HepG2 (cell line): ENCODE measurements around the gene DGAT2. TPM values are rescaled to one million over a fixed set of nuclear protein-coding genes. Genes with fewer than 3 reads are reported as not detected.

ENCODE experiments used
- ATAC-seq: fragments of 200-7000 bp; cut with Tn5 transposase; 3 replicates; pipeline ENCODE4 v1.9.1; 2020; ENCODE audit warnings: mild to moderate bottlenecking, moderate library complexity
- BruUV-seq: library from RNA; stranded (reverse); fragments of 400-500 nt; replicated peaks from 2 replicates; lab custom pipeline; 2021; lab: Mats Ljungman, UMichigan
- CTCF ChIA-PET: fragments of 300-600 bp; formaldehyde crosslinking; extraction: SDS; loops from one replicate; lab custom pipeline; 2021; ENCODE audit warnings: low total read pairs, inconsistent platforms, low intra/inter-chr PET ratio; lab: Yijun Ruan, JAX
- POLR2A ChIA-PET: fragments of 350-600 bp; sonication (Branson Sonifier 250); formaldehyde crosslinking; loops from one replicate; lab custom pipeline; 2020; ENCODE audit warnings: antibody characterized with exemption, inconsistent platforms; lab: Yijun Ruan, JAX
- DNase-seq: peaks from one replicate; pipeline ENCODE4 v3.0.0-alpha.2; 2015; ENCODE audit warnings: low spot score
- FAIRE-seq: peaks from 3 replicates; lab custom pipeline; 2011; peaks lifted over from hg19 to GRCh38; lab: Jason Lieb, UNC
- H2AFZ ChIP-seq: one replicate; pipeline ENCODE4 v1.6.1; 2011; ENCODE audit warnings: low read length, inconsistent platforms
- H3K27ac ChIP-seq: fragments of 300-600 bp; 3 replicates; pipeline ENCODE4 v1.8.0; 2011; ENCODE audit warnings: mixed run types, mild to moderate bottlenecking, mixed read lengths, low read length, inconsistent platforms; ENCODE audit not compliant: insufficient read depth; ENCODE audit errors: extremely low read length
- H3K27me3 ChIP-seq, 2 experiments: fragments of 200-600 bp in 1 of 2; 2 replicates in 1 of 2; 3 replicates in 1 of 2; pipeline versions ENCODE4 v1.6.0 to v1.8.0; 2011; ENCODE audit warnings: low read length in 2 of 2, mild to moderate bottlenecking in 2 of 2, moderate library complexity in 2 of 2, inconsistent platforms in 1 of 2; ENCODE audit not compliant: insufficient read depth in 2 of 2, control insufficient read depth in 1 of 2
- H3K36me3 ChIP-seq, 2 experiments: fragments of 200-600 bp in 1 of 2; replicated peaks in 1 of 2; 2 replicates in 1 of 2; 3 replicates in 1 of 2; pipeline versions ENCODE4 v1.5.1 to v1.8.0; 2011; ENCODE audit warnings: low read length in 2 of 2, inconsistent platforms in 1 of 2; ENCODE audit not compliant: insufficient read depth in 2 of 2, control insufficient read depth in 1 of 2
- H3K4me1 ChIP-seq: 2 replicates; pipeline ENCODE4 v1.5.1; 2012; ENCODE audit warnings: low read length, inconsistent platforms; ENCODE audit not compliant: insufficient read depth
- H3K4me2 ChIP-seq: 2 replicates; pipeline ENCODE4 v1.6.0; 2011; ENCODE audit warnings: low read depth, low read length, inconsistent platforms
- H3K4me3 ChIP-seq, 3 experiments: fragments of 200-600 bp in 1 of 3; sonication (generic), shearing (Covaris generic) in 1 of 3; replicated peaks in 1 of 3; 2 replicates each; pipeline ENCODE4 v1.5.1; 2011 to 2016; ENCODE audit warnings: low read length in 3 of 3, inconsistent platforms in 2 of 3, low read depth in 2 of 3, mild to moderate bottlenecking in 2 of 3, control low read depth in 1 of 3, mixed read lengths in 1 of 3; ENCODE audit not compliant: insufficient read depth in 1 of 3
- H3K79me2 ChIP-seq: one replicate; pipeline ENCODE4 v1.6.1; 2011; ENCODE audit warnings: low read length, inconsistent platforms; ENCODE audit not compliant: insufficient read depth
- H3K9ac ChIP-seq: 2 replicates; pipeline ENCODE4 v1.6.0; 2011; ENCODE audit warnings: mild to moderate bottlenecking, low read depth, low read length, inconsistent platforms; ENCODE audit not compliant: insufficient read depth
- H3K9me3 ChIP-seq: 2 replicates; pipeline ENCODE4 v1.5.1; 2012; ENCODE audit warnings: mild to moderate bottlenecking, low read length
- H4K20me1 ChIP-seq: 2 replicates; pipeline ENCODE4 v1.6.0; 2011; ENCODE audit warnings: inconsistent platforms, mild to moderate bottlenecking, low read length, moderate library complexity; ENCODE audit not compliant: insufficient read depth
- GTF3A ChIP-seq: sonication (generic); formaldehyde crosslinking; conservative IDR thresholded peaks from 2 replicates; pipeline ENCODE4 v1.4.0; 2020; ENCODE audit warnings: mild to moderate bottlenecking, missing genetic modification reagents
- HNF4G ChIP-seq, 2 experiments: sonication (generic) in 1 of 2; formaldehyde crosslinking in 1 of 2; IDR thresholded peaks; 2 replicates each; pipeline versions ENCODE4 v1.4.0 to v1.6.1; 2011 to 2020; ENCODE audit warnings: borderline replicate concordance in 2 of 2, low read depth in 2 of 2, mild to moderate bottlenecking in 2 of 2, low read length in 1 of 2, missing genetic modification reagents in 1 of 2, moderate library complexity in 1 of 2
- HOXD1 ChIP-seq: sonication (generic); formaldehyde crosslinking; IDR thresholded peaks from 2 replicates; pipeline ENCODE4 v1.5.0; 2020; ENCODE audit warnings: missing genetic modification reagents
- KAT2B ChIP-seq: fragments of 150-350 bp; IDR thresholded peaks from 2 replicates; pipeline ENCODE4 v1.6.1; 2014; ENCODE audit warnings: low read depth, low read length, borderline replicate concordance
- MEIS2 ChIP-seq: sonication (generic); formaldehyde crosslinking; IDR thresholded peaks from 2 replicates; pipeline ENCODE4 v1.9.0; 2021; ENCODE audit warnings: mild to moderate bottlenecking, missing genetic modification reagents
- MXD4 ChIP-seq: IDR thresholded peaks from 2 replicates; pipeline ENCODE4 v1.6.1; 2016; ENCODE audit warnings: mild to moderate bottlenecking, missing biosample characterization, missing genetic modification reagents
- NRL ChIP-seq: sonication (generic); formaldehyde crosslinking; IDR thresholded peaks from 2 replicates; pipeline ENCODE4 v1.5.0; 2020; ENCODE audit warnings: missing genetic modification reagents, mild to moderate bottlenecking, moderate library complexity, borderline replicate concordance
- RARA ChIP-seq: IDR thresholded peaks from 2 replicates; pipeline ENCODE4 v1.6.1; 2016; ENCODE audit warnings: missing genetic modification reagents, missing compliant biosample characterization
- REL ChIP-seq: sonication (generic); formaldehyde crosslinking; conservative IDR thresholded peaks from 2 replicates; pipeline ENCODE4 v1.8.0; 2022; ENCODE audit warnings: mild to moderate bottlenecking, missing genetic modification reagents, moderate library complexity
- RXRB ChIP-seq: IDR thresholded peaks from 2 replicates; pipeline ENCODE4 v1.6.1; 2016; ENCODE audit warnings: borderline replicate concordance, missing genetic modification reagents, missing compliant biosample characterization
- TEAD3 ChIP-seq: optimal IDR thresholded peaks from 2 replicates; pipeline ENCODE3; 2016; ENCODE audit warnings: borderline replicate concordance
- ZNF441 ChIP-seq: sonication (generic); formaldehyde crosslinking; IDR thresholded peaks from 2 replicates; pipeline ENCODE4 v1.7.0; 2021; ENCODE audit warnings: missing genetic modification reagents, borderline replicate concordance
- ZNF644 ChIP-seq: IDR thresholded peaks from 2 replicates; pipeline ENCODE4 v1.6.1; 2016; ENCODE audit warnings: low read depth
- ZNF746 ChIP-seq: sonication (generic); formaldehyde crosslinking; IDR thresholded peaks from 2 replicates; pipeline ENCODE4 v1.8.0; 2022; ENCODE audit warnings: mild to moderate bottlenecking, missing genetic modification reagents
- WGBS: methylation state at CpG from one replicate; pipeline ENCODE4 v1.1.6; 2017; ENCODE audit warnings: low lambda C conversion rate; 5-methylcytosine and 5-hydroxymethylcytosine counted together
- in situ Hi-C: cut with HindIII; loops from 2 replicates; pipeline ENCODE4 v1.10.0; 2017; ENCODE audit warnings: low pct_unique_long_range_greater_than_20kb; ENCODE audit not compliant: extremely low pct_ligation_motif_present
- intact Hi-C: fragments of 100-400 bp; cut with micrococcal nuclease; formaldehyde crosslinking; loops from one replicate; pipeline ENCODE4 v1.10.0; 2022; ENCODE audit not compliant: unreplicated experiment
- polyA plus RNA-seq, 8 experiments: library from polyadenylated mRNA; depleted of rRNA in 3 of 8; stranded (reverse) in 7 of 8; unstranded in 1 of 8; fragments of >200 nt; fragmentation: Illumina TruSeq in 4 of 8; extraction: Trizol in 4 of 8; gene quantifications; 2 replicates each; pipeline versions ENCODE4 v1.2.1 to v1.2.3, GENCODE V29; 2011 to 2016; ENCODE audit warnings: low read depth in 4 of 8, missing spikeins in 1 of 8, mixed read lengths in 1 of 8; ENCODE audit not compliant: insufficient read depth in 1 of 8
- total RNA-seq, 5 experiments: library from RNA; depleted of rRNA; stranded (reverse); fragments of >200 nt; fragmentation: Illumina TruSeq; extraction: Trizol; gene quantifications; 2 replicates each; pipeline ENCODE4 v1.2.3, GENCODE V29; 2016; ENCODE audit warnings: low read depth in 1 of 5
- TF ChIP-seq, protein P1 (sequence below): sonication (generic); formaldehyde crosslinking; IDR thresholded peaks from 2 replicates; pipeline ENCODE4 v1.5.0; 2020; ENCODE audit warnings: missing genetic modification reagents
- TF ChIP-seq, protein P2 (sequence below): sonication (generic); formaldehyde crosslinking; IDR thresholded peaks from 2 replicates; pipeline ENCODE4 v1.4.0; 2020; ENCODE audit warnings: missing genetic modification reagents
- TF ChIP-seq, protein P3 (sequence below): sonication (generic); formaldehyde crosslinking; IDR thresholded peaks from 2 replicates; pipeline ENCODE4 v1.4.0; 2020; ENCODE audit warnings: mild to moderate bottlenecking, missing genetic modification reagents
- TF ChIP-seq, protein P4 (sequence below): sonication (generic); formaldehyde crosslinking; IDR thresholded peaks from 2 replicates; pipeline ENCODE4 v1.5.0; 2020; ENCODE audit warnings: mild to moderate bottlenecking, missing genetic modification reagents, moderate library complexity

Gene DGAT2
- total and polyA plus RNA-seq, 2 of the 13 experiments (the other 11 are each of a cell fraction or from before 2014, with no cell fraction given), result 39.0 to 65.6 TPM

DNA sequence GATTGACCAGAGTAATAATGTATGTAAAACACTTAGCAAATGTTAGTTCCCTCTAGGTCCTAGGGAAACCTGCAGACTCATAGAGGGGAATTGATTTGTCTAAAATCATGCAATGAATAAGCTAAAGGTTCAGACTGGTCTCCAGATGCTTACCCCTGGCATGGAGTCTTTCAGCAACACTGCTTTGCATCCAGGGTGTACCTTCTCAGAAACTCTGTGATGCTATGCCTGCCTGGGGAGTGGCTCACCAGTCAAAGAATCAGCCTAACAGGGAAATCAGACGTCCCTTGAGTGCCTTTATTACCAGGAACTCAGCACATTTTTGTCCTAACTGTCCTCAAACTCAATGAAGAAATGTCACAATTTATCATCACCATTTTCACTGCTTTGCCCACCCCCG, 40.5 kb downstream of the DGAT2 start:
- H3K9me3 ChIP-seq, result no peaks in the 10 kb centered on the region
- DNase-seq (no peak), ATAC-seq (no peak), FAIRE-seq (no peak)
- no peak overlapping the region for H3K9ac ChIP-seq
- no peaks in the 10 kb centered on the region for H4K20me1 ChIP-seq
- no peak overlapping the region for H3K27ac ChIP-seq
- no peaks in the 10 kb centered on the region for H3K79me2 ChIP-seq
- H3K4me2 ChIP-seq, result no peak overlapping the region
- ChIA-PET POLR2A (no interaction called here), CTCF (no interaction called here)
- no peak for TF ChIP-seq GTF3A (CRISPR knock-in tag)
- TF ChIP-seq RXRB (CRISPR knock-in tag), result no peak
- no peak for TF ChIP-seq TEAD3
- no peak for TF ChIP-seq KAT2B
- no peak for TF ChIP-seq RARA (CRISPR knock-in tag)
- no peak for TF ChIP-seq ZNF746 (CRISPR knock-in tag)
- no peak for TF ChIP-seq HNF4G (IDR thresholded peaks at IDR 0.05; ENCODE audit: borderline replicate concordance, low read depth, low read length)
- TF ChIP-seq HNF4G (CRISPR knock-in tag; IDR thresholded peaks at IDR 0.05; ENCODE audit: borderline replicate concordance, low read depth), result no peak
- TF ChIP-seq ZNF441 (CRISPR knock-in tag), result no peak
- TF ChIP-seq, protein P1, sequence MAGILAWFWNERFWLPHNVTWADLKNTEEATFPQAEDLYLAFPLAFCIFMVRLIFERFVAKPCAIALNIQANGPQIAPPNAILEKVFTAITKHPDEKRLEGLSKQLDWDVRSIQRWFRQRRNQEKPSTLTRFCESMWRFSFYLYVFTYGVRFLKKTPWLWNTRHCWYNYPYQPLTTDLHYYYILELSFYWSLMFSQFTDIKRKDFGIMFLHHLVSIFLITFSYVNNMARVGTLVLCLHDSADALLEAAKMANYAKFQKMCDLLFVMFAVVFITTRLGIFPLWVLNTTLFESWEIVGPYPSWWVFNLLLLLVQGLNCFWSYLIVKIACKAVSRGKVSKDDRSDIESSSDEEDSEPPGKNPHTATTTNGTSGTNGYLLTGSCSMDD (CRISPR knock-in tag), result no peak
- no peak for TF ChIP-seq HOXD1 (CRISPR knock-in tag)
- TF ChIP-seq REL, result no peak
- TF ChIP-seq, protein P2, sequence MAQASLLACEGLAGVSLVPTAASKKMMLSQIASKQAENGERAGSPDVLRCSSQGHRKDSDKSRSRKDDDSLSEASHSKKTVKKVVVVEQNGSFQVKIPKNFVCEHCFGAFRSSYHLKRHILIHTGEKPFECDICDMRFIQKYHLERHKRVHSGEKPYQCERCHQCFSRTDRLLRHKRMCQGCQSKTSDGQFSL (CRISPR knock-in tag), result no peak
- TF ChIP-seq, protein P3, sequence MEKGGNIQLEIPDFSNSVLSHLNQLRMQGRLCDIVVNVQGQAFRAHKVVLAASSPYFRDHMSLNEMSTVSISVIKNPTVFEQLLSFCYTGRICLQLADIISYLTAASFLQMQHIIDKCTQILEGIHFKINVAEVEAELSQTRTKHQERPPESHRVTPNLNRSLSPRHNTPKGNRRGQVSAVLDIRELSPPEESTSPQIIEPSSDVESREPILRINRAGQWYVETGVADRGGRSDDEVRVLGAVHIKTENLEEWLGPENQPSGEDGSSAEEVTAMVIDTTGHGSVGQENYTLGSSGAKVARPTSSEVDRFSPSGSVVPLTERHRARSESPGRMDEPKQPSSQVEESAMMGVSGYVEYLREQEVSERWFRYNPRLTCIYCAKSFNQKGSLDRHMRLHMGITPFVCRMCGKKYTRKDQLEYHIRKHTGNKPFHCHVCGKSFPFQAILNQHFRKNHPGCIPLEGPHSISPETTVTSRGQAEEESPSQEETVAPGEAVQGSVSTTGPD (CRISPR knock-in tag), result no peak
- TF ChIP-seq MXD4 (CRISPR knock-in tag), result no peak
- no peak for TF ChIP-seq MEIS2 (CRISPR knock-in tag)
- no peak for TF ChIP-seq NRL (CRISPR knock-in tag)
- no peak for TF ChIP-seq ZNF644
- TF ChIP-seq, protein P4, sequence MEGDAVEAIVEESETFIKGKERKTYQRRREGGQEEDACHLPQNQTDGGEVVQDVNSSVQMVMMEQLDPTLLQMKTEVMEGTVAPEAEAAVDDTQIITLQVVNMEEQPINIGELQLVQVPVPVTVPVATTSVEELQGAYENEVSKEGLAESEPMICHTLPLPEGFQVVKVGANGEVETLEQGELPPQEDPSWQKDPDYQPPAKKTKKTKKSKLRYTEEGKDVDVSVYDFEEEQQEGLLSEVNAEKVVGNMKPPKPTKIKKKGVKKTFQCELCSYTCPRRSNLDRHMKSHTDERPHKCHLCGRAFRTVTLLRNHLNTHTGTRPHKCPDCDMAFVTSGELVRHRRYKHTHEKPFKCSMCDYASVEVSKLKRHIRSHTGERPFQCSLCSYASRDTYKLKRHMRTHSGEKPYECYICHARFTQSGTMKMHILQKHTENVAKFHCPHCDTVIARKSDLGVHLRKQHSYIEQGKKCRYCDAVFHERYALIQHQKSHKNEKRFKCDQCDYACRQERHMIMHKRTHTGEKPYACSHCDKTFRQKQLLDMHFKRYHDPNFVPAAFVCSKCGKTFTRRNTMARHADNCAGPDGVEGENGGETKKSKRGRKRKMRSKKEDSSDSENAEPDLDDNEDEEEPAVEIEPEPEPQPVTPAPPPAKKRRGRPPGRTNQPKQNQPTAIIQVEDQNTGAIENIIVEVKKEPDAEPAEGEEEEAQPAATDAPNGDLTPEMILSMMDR (CRISPR knock-in tag), result no peak
- H2AFZ ChIP-seq, result no peak overlapping the region
- WGBS, result 58% methylated on average over 2 of the region's 2 CpGs
- H3K27me3 ChIP-seq, result no peaks in the 10 kb centered on the region; a peak in 1 of 5 replicates
- BruUV-seq, result no TSS peak
- H3K4me1 ChIP-seq, result peaks cover 41% of the 10 kb centered on the region
- in situ Hi-C loops, result no loop called here
- H3K4me3 ChIP-seq, result no peak overlapping the region
- H3K36me3 ChIP-seq, result no peaks in the 10 kb centered on the region
- intact Hi-C loops, result no loop called here
